IMR-90 (cell line): ENCODE results near the gene NR5A1.

Experiments used
- RCOR1 ChIP-seq: IDR thresholded peaks from 2 replicates; pipeline ENCODE4 v1.6.1; 2012; ENCODE audit warnings: mild to moderate bottlenecking, low read length, improper control_type of control experiment; ENCODE audit not compliant: insufficient replicate concordance
- SMC3 ChIP-seq: fragments of 150-350 bp; IDR thresholded peaks from 2 replicates; pipeline ENCODE4 v1.6.1; 2016; ENCODE audit warnings: low read depth, mild to moderate bottlenecking, antibody characterized with exemption, low read length, moderate library complexity
- TF ChIP-seq, protein P1 (sequence below): conservative IDR thresholded peaks from 2 replicates; pipeline ENCODE4 v1.5.1; 2012; ENCODE audit warnings: mild to moderate bottlenecking, low read depth, low read length, improper control_type of control experiment

DNA sequence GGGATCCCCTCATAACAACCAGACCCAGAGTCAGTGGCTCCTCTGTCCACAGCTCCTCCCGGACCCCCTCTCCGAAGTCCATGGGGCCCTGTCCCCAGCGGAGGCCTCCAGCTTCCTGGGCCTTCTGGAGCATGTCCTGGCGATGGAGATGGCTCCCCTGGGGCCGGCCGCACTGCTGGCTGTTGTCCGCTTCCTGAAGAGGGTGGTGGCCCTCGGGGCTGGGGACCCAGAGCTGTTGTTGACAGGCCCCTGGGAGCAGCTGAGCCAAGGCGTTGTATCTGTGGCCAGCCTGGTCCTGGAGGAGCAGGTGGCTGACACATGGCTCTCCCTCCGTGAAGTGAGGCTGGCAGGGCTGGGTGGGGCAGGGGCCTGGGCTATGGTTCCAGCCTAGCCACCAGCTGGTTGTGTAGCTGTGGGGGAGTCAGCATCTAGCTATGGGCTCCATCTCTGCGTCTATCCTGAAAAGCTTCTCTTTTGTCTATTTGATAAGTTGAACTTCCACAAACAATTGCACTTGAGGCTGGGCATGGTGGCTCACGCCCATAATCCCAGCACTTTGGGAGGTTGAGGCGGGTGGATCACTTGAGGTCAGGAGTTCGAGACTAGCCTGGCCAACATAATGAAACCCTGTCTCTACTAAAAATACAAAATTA lies 52.3 kb downstream of the NR5A1 start:
- TF ChIP-seq SMC3 (no peak), RCOR1 (no peak)
- TF ChIP-seq, protein P1, sequence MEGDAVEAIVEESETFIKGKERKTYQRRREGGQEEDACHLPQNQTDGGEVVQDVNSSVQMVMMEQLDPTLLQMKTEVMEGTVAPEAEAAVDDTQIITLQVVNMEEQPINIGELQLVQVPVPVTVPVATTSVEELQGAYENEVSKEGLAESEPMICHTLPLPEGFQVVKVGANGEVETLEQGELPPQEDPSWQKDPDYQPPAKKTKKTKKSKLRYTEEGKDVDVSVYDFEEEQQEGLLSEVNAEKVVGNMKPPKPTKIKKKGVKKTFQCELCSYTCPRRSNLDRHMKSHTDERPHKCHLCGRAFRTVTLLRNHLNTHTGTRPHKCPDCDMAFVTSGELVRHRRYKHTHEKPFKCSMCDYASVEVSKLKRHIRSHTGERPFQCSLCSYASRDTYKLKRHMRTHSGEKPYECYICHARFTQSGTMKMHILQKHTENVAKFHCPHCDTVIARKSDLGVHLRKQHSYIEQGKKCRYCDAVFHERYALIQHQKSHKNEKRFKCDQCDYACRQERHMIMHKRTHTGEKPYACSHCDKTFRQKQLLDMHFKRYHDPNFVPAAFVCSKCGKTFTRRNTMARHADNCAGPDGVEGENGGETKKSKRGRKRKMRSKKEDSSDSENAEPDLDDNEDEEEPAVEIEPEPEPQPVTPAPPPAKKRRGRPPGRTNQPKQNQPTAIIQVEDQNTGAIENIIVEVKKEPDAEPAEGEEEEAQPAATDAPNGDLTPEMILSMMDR: no peak
